Nephron (organoid): Measurements from ENCODE around the gene FIS1.
A peak's percentile ranks its signal among the peaks of the same experiment; 100 is the strongest.
"Not testable (repeated sequence)": the region's sequence is repeated elsewhere in the genome, so short reads cannot be mapped to it uniquely, and the experiment has no call there.

Experiments used
- H3K27ac Mint-ChIP-seq, 3 experiments: 2 replicates each; pipeline ENCODE4 v1.8.0; 2020; ENCODE audit warnings: mixed read lengths in 3 of 3, mild to moderate bottlenecking in 2 of 3, moderate library complexity in 1 of 3
- H3K27me3 Mint-ChIP-seq: 2 replicates; pipeline ENCODE4 v1.8.0; 2021; ENCODE audit warnings: low read depth, mild to moderate bottlenecking, moderate library complexity, mixed read lengths
- H3K36me3 Mint-ChIP-seq: 2 replicates; pipeline ENCODE4 v1.8.0; 2020; ENCODE audit warnings: low read depth, mixed read lengths
- H3K4me1 Mint-ChIP-seq: 2 replicates; pipeline ENCODE4 v1.8.0; 2020; ENCODE audit warnings: mixed read lengths
- H3K4me3 Mint-ChIP-seq, 3 experiments: 2 replicates each; pipeline ENCODE4 v1.8.0; 2020; ENCODE audit warnings: mild to moderate bottlenecking in 3 of 3, mixed read lengths in 3 of 3, moderate library complexity in 2 of 3
- H3K9me3 Mint-ChIP-seq: 2 replicates; pipeline ENCODE4 v1.8.0; 2020; ENCODE audit warnings: mixed read lengths
- TF ChIP-seq, protein P1 (sequence below), 3 experiments: fragments of 200-600 bp; sonication (generic); IDR thresholded peaks; one replicate each; pipeline ENCODE4 v1.5.0; 2021; ENCODE audit warnings: antibody characterized with exemption in 3 of 3; ENCODE audit not compliant: unreplicated experiment in 3 of 3

Gene FIS1

DNA sequence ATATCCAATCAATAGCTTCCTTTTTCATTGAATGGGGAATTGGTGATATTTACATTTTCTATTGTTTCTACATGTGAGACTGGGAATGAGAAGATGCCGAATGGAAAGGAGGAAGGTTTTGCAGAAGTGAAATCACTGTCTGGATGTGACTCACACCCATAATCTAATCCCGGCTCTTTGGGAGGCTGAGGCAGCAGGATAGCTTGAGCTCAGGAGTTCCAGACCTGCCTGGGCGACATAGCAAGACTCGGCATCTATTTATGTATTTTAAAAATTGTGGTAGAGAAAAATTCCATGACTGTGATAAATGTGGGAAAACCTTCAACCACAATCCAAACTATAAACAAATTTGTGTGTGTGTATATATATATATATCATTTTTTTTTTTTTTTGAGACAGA, 10.9 kb upstream of the FIS1 start:
- H3K4me3 Mint-ChIP-seq: no peak overlapping the region
- H3K27me3 Mint-ChIP-seq: peaks cover 11% of the 10 kb centered on the region
- no peaks in the 10 kb centered on the region for H3K9me3 Mint-ChIP-seq
- H3K36me3 Mint-ChIP-seq: peaks cover 6% of the 10 kb centered on the region
- H3K4me1 Mint-ChIP-seq: peaks cover 9% of the 10 kb centered on the region
- no peak overlapping the region for H3K27ac Mint-ChIP-seq
- TF ChIP-seq, protein P1, sequence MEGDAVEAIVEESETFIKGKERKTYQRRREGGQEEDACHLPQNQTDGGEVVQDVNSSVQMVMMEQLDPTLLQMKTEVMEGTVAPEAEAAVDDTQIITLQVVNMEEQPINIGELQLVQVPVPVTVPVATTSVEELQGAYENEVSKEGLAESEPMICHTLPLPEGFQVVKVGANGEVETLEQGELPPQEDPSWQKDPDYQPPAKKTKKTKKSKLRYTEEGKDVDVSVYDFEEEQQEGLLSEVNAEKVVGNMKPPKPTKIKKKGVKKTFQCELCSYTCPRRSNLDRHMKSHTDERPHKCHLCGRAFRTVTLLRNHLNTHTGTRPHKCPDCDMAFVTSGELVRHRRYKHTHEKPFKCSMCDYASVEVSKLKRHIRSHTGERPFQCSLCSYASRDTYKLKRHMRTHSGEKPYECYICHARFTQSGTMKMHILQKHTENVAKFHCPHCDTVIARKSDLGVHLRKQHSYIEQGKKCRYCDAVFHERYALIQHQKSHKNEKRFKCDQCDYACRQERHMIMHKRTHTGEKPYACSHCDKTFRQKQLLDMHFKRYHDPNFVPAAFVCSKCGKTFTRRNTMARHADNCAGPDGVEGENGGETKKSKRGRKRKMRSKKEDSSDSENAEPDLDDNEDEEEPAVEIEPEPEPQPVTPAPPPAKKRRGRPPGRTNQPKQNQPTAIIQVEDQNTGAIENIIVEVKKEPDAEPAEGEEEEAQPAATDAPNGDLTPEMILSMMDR (IDR thresholded peaks at IDR 0.05; ENCODE audit: unreplicated experiment in 3 of 3): no peak

DNA sequence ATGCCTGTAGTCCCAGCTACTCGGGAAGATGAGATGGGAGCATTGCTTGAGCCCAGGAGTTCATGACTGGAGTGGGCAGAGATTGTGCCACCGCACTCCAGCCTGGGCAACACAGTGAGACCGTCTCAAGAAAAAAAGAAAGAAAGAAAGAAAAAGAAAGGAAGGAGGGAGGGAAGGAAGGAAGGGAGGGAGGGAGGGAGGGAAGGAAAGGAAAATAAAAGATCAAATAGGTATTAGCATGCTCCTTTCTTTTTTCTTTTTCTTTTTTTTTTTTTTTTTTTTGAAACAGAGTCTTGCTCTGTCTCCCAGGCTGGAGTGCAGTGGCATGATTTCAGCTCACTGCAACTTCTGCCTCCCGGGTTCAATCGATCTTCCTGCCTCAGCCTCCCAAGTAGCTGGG, 8.3 kb upstream of the FIS1 start:
- peak overlapping the region; percentile 56 to 98 (median 72) for H3K4me3 Mint-ChIP-seq
- peaks cover 11% of the 10 kb centered on the region for H3K36me3 Mint-ChIP-seq
- H3K4me1 Mint-ChIP-seq: peaks cover 15% of the 10 kb centered on the region
- H3K27ac Mint-ChIP-seq, H3K9me3 Mint-ChIP-seq: not testable (repeated sequence)
- H3K27me3 Mint-ChIP-seq: peaks cover 11% of the 10 kb centered on the region

DNA sequence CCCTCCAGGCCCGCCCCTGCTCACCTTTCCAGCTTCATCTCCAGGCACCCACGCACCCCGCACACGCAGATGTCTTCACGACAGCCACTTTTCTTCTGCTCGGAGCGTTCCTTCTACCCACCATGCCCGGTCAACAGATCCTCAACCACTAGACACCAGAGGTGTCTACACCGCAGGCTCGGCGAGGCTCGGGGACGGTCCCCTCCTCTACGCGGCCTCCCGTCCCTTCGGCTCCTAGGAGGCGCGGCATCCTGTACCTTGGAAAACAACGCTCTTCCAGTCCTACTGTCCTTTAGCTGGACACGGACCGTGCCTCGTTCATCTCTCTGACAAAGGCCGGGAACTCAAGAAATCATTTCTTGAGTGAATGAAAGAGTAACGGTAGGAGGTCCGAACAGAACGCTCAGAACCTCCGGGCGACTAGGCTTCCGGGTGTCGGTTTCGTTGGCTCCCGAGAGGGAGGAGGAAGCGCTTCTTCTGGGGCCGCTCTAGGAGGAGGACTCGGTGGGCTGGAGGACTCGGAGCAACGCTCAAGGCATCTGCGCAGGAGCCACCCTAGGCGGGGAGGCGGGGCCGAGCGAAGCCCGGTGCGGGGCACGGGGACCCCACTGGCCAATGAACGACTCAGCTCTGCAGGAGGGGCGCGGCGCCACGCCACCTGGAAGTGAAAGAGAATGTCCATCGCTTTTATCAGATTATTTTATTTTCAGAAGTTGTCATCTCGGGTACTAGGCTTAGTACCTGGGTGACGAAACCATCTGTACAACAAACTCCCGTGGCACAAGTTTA, 7.2 kb upstream of the FIS1 start:
- H3K27ac Mint-ChIP-seq: peak overlapping the region; percentile 79 to 92 (median 91)
- no peaks in the 10 kb centered on the region for H3K9me3 Mint-ChIP-seq
- H3K4me1 Mint-ChIP-seq: peaks cover 15% of the 10 kb centered on the region
- peaks cover 11% of the 10 kb centered on the region for H3K27me3 Mint-ChIP-seq
- H3K4me3 Mint-ChIP-seq: peak overlapping the region; percentile 97 to 98 (median 98)
- H3K36me3 Mint-ChIP-seq: peaks cover 14% of the 10 kb centered on the region
- TF ChIP-seq, protein P1 (IDR thresholded peaks at IDR 0.05; ENCODE audit: unreplicated experiment in 3 of 3): no peak

DNA sequence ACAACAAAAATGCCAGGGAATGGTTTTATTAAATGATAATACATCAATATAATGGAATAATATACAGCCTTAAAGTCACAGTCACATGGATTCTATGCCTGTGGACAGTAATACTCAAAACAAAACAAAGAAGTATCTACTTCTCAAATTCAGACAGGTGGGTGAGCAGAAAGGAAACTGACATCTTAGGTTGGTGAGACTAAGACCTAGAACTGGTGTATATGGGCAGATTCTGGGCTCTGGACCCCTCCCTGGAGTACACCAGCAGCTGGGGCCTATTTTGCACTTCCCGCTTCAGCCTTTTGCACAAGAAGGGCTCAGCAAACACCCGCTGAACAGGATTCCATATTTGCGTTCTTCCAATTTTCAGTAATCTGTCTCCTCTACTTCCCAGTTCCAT, 5.4 kb upstream of the FIS1 start:
- TF ChIP-seq, protein P1 (IDR thresholded peaks at IDR 0.05; ENCODE audit: unreplicated experiment in 3 of 3): no peak
- H3K36me3 Mint-ChIP-seq: peaks cover 18% of the 10 kb centered on the region
- peaks cover 15% of the 10 kb centered on the region for H3K4me1 Mint-ChIP-seq
- H3K27ac Mint-ChIP-seq: no peak overlapping the region
- peaks cover 10% of the 10 kb centered on the region for H3K27me3 Mint-ChIP-seq
- peak overlapping the region; percentile 97 to 98 (median 98) for H3K4me3 Mint-ChIP-seq
- no peaks in the 10 kb centered on the region for H3K9me3 Mint-ChIP-seq

DNA sequence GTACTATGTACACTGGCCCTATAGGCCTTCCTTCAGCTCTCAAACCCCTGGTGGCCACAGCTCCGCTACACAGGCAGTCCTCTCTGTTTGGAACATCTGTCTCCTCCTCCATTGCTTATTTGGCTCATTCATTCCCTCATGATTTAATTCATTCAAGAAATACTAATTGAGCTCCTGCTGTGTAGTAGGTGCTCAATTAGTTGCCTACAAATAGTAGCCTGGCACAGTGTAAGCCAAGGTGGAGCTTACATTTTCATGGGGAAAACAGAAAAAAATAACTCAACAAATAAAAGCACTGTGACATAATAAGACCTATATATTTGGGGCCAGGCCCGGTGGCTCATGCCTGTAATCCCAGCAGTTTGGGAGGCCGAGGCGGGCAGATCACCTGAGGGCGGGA, 3.4 kb upstream of the FIS1 start:
- H3K27ac Mint-ChIP-seq: peak overlapping the region in 1 of 3 experiments; percentile 47
- H3K9me3 Mint-ChIP-seq: no peaks in the 10 kb centered on the region
- peaks cover 3% of the 10 kb centered on the region for H3K27me3 Mint-ChIP-seq
- H3K4me3 Mint-ChIP-seq: peak overlapping the region; percentile 37 to 71 (median 64)
- TF ChIP-seq, protein P1 (IDR thresholded peaks at IDR 0.05; ENCODE audit: unreplicated experiment in 3 of 3): no peak
- H3K4me1 Mint-ChIP-seq: peaks cover 31% of the 10 kb centered on the region
- H3K36me3 Mint-ChIP-seq: peaks cover 18% of the 10 kb centered on the region

DNA sequence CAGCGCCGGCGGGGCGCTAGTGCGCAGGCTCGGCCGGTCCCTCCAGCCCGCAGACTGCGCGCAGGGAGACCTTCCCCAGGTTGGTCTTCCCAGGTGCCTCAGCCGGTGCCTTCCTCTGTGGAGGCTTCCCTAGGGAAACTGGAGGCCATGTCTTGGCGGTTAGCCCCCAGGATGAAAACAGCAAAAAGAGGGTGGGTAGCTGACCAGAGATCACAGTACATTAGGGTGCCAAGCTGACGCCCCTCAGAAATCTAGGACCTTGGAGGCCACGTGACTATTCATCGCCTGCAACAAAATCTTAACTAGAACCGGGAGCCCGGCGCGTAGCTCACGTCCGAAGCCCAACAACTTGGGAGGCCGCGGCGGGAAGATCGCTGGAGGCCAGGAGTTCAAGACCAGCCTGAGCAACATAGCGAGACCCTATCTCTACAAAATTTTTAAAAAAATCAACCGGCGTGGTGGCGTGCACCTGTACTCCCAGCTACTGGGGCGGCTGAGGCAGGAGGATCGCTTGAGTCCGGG, 327 bp upstream of the FIS1 start:
- Mint-ChIP-seq H3K27me3 (peaks cover 3% of the 10 kb centered on the region), H3K4me3 (peak overlapping the region; percentile 97 to 99 (median 97)), H3K4me1 (peaks cover 21% of the 10 kb centered on the region), H3K9me3 (no peaks in the 10 kb centered on the region), H3K36me3 (peaks cover 16% of the 10 kb centered on the region), H3K27ac (peak overlapping the region; percentile 91 to 96 (median 93))
- TF ChIP-seq, protein P1 (IDR thresholded peaks at IDR 0.05; ENCODE audit: unreplicated experiment in 3 of 3): no peak
